Thoracic aorta (tissue), 2 donors: Measurements from ENCODE around the gene ITIH1. TPM values are rescaled to one million over a fixed set of nuclear protein-coding genes. Genes with fewer than 3 reads are reported as not detected.

Source experiments
- ATAC-seq: fragments of 150-250 bp; one replicate; pipeline ENCODE4 v1.8.0; 2017; ENCODE audit warnings: low read depth; ENCODE audit not compliant: insufficient number of reproducible peaks, low FRiP score
- DNase-seq: peaks from one replicate; pipeline ENCODE4 v3.0.0-alpha.2; 2020; ENCODE audit warnings: low spot score
- H3K27ac ChIP-seq, 2 donors: fragments of 200-600 bp; sonication (generic); 1 replicate in 1 of 2; 2 replicates in 1 of 2; pipeline ENCODE4 v1.5.1; 2016; ENCODE audit warnings: mild to moderate bottlenecking in 2 of 2, moderate library complexity in 2 of 2
- H3K27me3 ChIP-seq: fragments of 200-600 bp; sonication (generic); replicated peaks from 2 replicates; pipeline ENCODE4 v1.6.0; 2016; ENCODE audit warnings: mild to moderate bottlenecking; ENCODE audit not compliant: insufficient read depth
- H3K36me3 ChIP-seq: fragments of 200-600 bp; sonication (generic); one replicate; pipeline ENCODE4 v1.5.1; 2016
- H3K4me1 ChIP-seq, 2 donors: fragments of 200-600 bp; sonication (generic); 1 replicate in 1 of 2; 2 replicates in 1 of 2; pipeline versions ENCODE4 v1.5.1 to v1.6.0; 2016; ENCODE audit warnings: low read depth in 2 of 2, mild to moderate bottlenecking in 1 of 2; ENCODE audit not compliant: control insufficient read depth in 1 of 2
- H3K4me3 ChIP-seq: fragments of 200-600 bp; sonication (generic); 2 replicates; pipeline ENCODE4 v1.5.1; 2016; ENCODE audit warnings: mild to moderate bottlenecking
- H3K9me3 ChIP-seq: fragments of 200-600 bp; sonication (generic); 2 replicates; pipeline ENCODE4 v1.5.1; 2016
- CTCF ChIP-seq: fragments of 200-600 bp; sonication (generic); IDR thresholded peaks from one replicate; pipeline ENCODE4 v1.5.1; 2019; ENCODE audit warnings: antibody characterized with exemption
- total RNA-seq, 2 donors: library from RNA; depleted of rRNA; stranded (reverse); fragments of >200 nt; gene quantifications; one replicate each; pipeline versions ENCODE4 v1.1.0 to v1.2.3, GENCODE V29; 2016

Gene ITIH1
- total RNA-seq, 2 donors from 2014 or later: not detected

GRCh38 chr3:52779837-52780585 is 2.6 kb downstream of the ITIH1 start:
- DNase-seq (no peak), ATAC-seq (no peak)

GRCh38 chr3:52781741-52782140 is 4.3 kb downstream of the ITIH1 start:
- Histone ChIP-seq H3K4me3 (no peak overlapping the region), H3K4me1 (no peaks in the 10 kb centered on the region), H3K36me3 (no peaks in the 10 kb centered on the region), H3K9me3 (no peaks in the 10 kb centered on the region), H3K27ac (no peak overlapping the region), H3K27me3 (no peaks in the 10 kb centered on the region)
- no peak for ATAC-seq
- no peak for DNase-seq
- TF ChIP-seq CTCF: no peak

More at GRCh38 chr3:52779837-52780585, 2.6 kb downstream of the ITIH1 start:
- Histone ChIP-seq H3K36me3 (no peaks in the 10 kb centered on the region), H3K27me3 (no peaks in the 10 kb centered on the region), H3K4me3 (no peak overlapping the region), H3K27ac (no peak overlapping the region), H3K4me1 (no peaks in the 10 kb centered on the region), H3K9me3 (no peaks in the 10 kb centered on the region)
- TF ChIP-seq CTCF: no peak

- ATAC-seq (no peak), DNase-seq (no peak)
- no peaks in the 10 kb centered on the region for H3K4me1 ChIP-seq
- H3K4me3 ChIP-seq: no peak overlapping the region
- no peaks in the 10 kb centered on the region for H3K27me3 ChIP-seq
- no peaks in the 10 kb centered on the region for H3K36me3 ChIP-seq
- no peaks in the 10 kb centered on the region for H3K9me3 ChIP-seq
- H3K27ac ChIP-seq: no peak overlapping the region
- no peak for TF ChIP-seq CTCF
These were observed 5.2 kb downstream of the ITIH1 start for GRCh38 chr3:52782412-52783210.

- Histone ChIP-seq H3K4me1 (no peaks in the 10 kb centered on the region), H3K27ac (no peak overlapping the region), H3K27me3 (no peaks in the 10 kb centered on the region), H3K36me3 (no peaks in the 10 kb centered on the region), H3K4me3 (no peak overlapping the region), H3K9me3 (no peaks in the 10 kb centered on the region)
- no peak for TF ChIP-seq CTCF
- ATAC-seq (no peak), DNase-seq (no peak)
These were observed 5.8 kb downstream of the ITIH1 start for GRCh38 chr3:52783211-52783555.

GRCh38 chr3:52784021-52784621 is 6.7 kb downstream of the ITIH1 start:
- H3K27me3 ChIP-seq: no peaks in the 10 kb centered on the region
- no peak overlapping the region for H3K4me3 ChIP-seq
- no peaks in the 10 kb centered on the region for H3K9me3 ChIP-seq
- no peaks in the 10 kb centered on the region for H3K36me3 ChIP-seq
- DNase-seq (no peak), ATAC-seq (no peak)
- H3K27ac ChIP-seq: no peak overlapping the region
- no peaks in the 10 kb centered on the region for H3K4me1 ChIP-seq
- TF ChIP-seq CTCF: no peak
